ENCODE data around the gene CEP95.

GRCh38 chr17:64480951-64481350 is 25.8 kb upstream of the CEP95 start:
- TF ChIP-seq EZH2 (optimal IDR thresholded peaks at IDR 0.05; ENCODE audit: low read depth, low read length): no peak
- TF ChIP-seq CTCF (IDR thresholded peaks at IDR 0.05; ENCODE audit: low read length): no peak
- no peak for TF ChIP-seq EZH2phosphoT487 (IDR thresholded peaks at IDR 0.05; ENCODE audit: low read length)

All from MM.1S (cell line).